GM06990 (cell line): ENCODE results near the gene IARS2.
"Not testable (repeated sequence)": the region's sequence is repeated elsewhere in the genome, so short reads cannot be mapped to it uniquely, and the experiment has no call there.

ENCODE experiments used
- DNase-seq: peaks from one replicate; pipeline ENCODE4 v3.0.0-alpha.2; 2011; ENCODE audit not compliant: insufficient read length; ENCODE audit errors: extremely low read depth
- H3K27me3 ChIP-seq: replicated peaks from 2 replicates; pipeline ENCODE4 v1.6.0; 2011; ENCODE audit warnings: low read length; ENCODE audit not compliant: control insufficient read depth, insufficient read depth
- H3K36me3 ChIP-seq: 2 replicates; pipeline ENCODE4 v1.5.1; 2011; ENCODE audit warnings: low read length; ENCODE audit not compliant: control insufficient read depth, insufficient read depth
- H3K4me3 ChIP-seq: replicated peaks from 2 replicates; pipeline ENCODE4 v1.5.1; 2011; ENCODE audit warnings: low read depth, mild to moderate bottlenecking, control low read depth, low read length
- TF ChIP-seq, protein P1 (sequence below): IDR thresholded peaks from 2 replicates; pipeline ENCODE4 v1.5.1; 2011; ENCODE audit warnings: low read length, control low read depth, mild to moderate bottlenecking, inconsistent platforms; ENCODE audit not compliant: insufficient read depth, poor library complexity, severe bottlenecking

IARS2 gene

DNA sequence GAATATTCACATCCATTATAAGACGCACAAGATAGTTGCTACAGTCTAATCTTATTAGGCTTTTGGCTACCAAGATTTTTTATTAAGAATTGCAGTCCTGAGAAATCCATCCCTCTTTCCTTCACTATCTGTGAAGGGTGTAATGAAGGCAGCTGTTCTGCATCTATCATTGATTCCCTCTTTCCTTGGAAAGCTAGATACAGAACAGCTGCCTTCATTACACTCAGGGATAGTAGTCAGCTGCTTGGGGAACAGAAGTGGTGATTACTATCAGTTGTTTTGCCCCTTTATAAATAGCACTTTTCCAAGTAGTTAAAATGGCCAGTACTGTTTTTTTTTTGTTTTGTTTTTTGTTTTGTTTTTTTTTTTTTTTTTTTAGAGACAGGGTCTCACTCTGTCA, 70.2 kb downstream of the IARS2 start:
- Histone ChIP-seq H3K27me3 (no peaks in the 10 kb centered on the region), H3K36me3 (peaks cover 7% of the 10 kb centered on the region), H3K4me3 (no peak overlapping the region)
- TF ChIP-seq, protein P1, sequence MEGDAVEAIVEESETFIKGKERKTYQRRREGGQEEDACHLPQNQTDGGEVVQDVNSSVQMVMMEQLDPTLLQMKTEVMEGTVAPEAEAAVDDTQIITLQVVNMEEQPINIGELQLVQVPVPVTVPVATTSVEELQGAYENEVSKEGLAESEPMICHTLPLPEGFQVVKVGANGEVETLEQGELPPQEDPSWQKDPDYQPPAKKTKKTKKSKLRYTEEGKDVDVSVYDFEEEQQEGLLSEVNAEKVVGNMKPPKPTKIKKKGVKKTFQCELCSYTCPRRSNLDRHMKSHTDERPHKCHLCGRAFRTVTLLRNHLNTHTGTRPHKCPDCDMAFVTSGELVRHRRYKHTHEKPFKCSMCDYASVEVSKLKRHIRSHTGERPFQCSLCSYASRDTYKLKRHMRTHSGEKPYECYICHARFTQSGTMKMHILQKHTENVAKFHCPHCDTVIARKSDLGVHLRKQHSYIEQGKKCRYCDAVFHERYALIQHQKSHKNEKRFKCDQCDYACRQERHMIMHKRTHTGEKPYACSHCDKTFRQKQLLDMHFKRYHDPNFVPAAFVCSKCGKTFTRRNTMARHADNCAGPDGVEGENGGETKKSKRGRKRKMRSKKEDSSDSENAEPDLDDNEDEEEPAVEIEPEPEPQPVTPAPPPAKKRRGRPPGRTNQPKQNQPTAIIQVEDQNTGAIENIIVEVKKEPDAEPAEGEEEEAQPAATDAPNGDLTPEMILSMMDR, result no peak
- DNase-seq, result no peak

DNA sequence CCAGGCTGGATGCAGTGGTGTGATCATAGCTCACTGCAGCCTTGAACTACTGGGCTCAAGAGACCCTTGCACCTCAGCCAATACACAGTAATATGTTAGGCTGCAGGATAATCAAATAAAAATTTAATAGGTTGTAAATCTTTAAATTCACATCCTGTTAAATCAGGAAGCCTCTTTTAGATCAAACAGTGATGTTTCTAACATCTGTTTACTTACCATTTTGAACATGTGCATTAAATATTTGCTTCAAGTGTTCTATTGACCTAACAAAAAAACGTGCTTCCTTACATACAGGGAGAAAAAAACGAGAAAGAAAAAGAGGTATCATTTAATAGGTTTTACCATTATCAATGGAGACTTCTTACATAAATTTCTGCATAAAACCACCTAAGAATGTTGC, 70.6 kb downstream of the IARS2 start:
- no peak overlapping the region for H3K4me3 ChIP-seq
- TF ChIP-seq, protein P1, result no peak
- no peak for DNase-seq
- H3K36me3 ChIP-seq, result peaks cover 7% of the 10 kb centered on the region
- H3K27me3 ChIP-seq, result no peaks in the 10 kb centered on the region

GRCh38 chr1:220166853-220167252, 72.9 kb downstream of the IARS2 start:
- Histone ChIP-seq H3K27me3 (no peaks in the 10 kb centered on the region), H3K36me3 (peaks cover 6% of the 10 kb centered on the region), H3K4me3 (no peak overlapping the region)
- DNase-seq, result no peak
- TF ChIP-seq, protein P1, result no peak

GRCh38 chr1:220169887-220170286, 76.0 kb downstream of the IARS2 start:
- H3K27me3 ChIP-seq, H3K4me3 ChIP-seq, H3K36me3 ChIP-seq, DNase-seq: not testable (repeated sequence)

DNA sequence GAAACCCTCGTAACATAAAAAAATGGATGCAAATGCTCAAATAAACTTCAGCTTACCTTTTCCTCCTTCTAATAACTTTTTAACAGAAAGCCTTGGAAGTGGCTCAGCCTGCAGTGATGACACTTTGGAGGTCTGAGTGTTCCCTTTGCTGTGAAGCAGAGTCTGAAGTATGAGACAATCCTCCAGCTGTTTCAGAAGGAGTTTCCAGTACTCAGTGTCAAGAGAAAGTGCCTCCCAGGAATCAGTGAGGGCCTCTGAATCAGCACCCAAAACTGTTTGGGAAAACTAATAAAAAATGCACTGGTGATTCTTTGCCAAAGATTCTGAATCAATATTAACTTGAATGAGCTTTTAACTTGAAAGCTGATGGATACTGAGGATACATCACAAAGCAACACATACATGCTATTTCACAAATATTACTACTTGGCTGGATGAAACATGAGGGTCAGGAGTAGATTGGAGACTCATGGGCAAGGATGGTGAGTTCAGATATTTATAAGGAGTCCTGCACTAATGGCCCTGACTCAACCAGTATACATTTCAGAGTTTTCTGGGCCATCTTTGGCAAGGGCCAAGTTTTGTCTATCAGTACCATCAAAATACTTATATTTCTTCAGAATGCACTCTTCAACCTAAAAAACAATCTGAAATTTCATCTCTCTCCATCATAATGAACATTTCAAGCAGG, 77.0 kb downstream of the IARS2 start:
- TF ChIP-seq, protein P1, result no peak
- Histone ChIP-seq H3K4me3 (no peak overlapping the region), H3K27me3 (no peaks in the 10 kb centered on the region), H3K36me3 (peaks cover 7% of the 10 kb centered on the region)
- no peak for DNase-seq

DNA sequence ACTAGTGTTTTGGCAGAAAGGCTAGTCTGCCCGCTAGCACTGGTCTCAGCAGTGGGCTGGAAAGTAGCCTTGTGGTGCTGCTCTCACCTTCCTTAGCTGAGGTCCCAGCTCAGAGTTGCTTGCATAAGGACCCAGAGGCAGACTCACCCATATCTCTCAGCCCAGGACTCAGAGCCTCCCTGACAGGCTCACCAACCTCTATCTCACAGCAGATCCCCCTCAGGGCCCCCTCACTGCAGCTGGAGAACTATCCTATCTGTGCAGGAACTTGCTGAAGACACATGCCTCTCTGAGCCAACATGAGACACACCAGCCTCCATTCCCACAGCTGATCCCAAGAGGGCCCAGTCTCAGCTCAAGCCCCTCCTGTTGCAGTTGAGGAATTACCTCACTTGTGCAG, 82.6 kb downstream of the IARS2 start:
- Histone ChIP-seq H3K4me3 (no peak overlapping the region), H3K27me3 (no peaks in the 10 kb centered on the region), H3K36me3 (peaks cover 11% of the 10 kb centered on the region)
- TF ChIP-seq, protein P1, result no peak
- no peak for DNase-seq
